Activated gamma-delta T cell treated with anti-CD3 and anti-CD28 coated beads, Interleukin-2, amount 50 U/mL, for 16 hours (primary cell): ENCODE measurements around the gene ZNF423.
A peak's percentile ranks its signal among the peaks of the same experiment; 100 is the strongest.

Source experiments
- DNase-seq: peaks from one replicate; pipeline ENCODE4 v3.0.0-alpha.2; 2020; ENCODE audit warnings: low read depth

Gene ZNF423

DNA sequence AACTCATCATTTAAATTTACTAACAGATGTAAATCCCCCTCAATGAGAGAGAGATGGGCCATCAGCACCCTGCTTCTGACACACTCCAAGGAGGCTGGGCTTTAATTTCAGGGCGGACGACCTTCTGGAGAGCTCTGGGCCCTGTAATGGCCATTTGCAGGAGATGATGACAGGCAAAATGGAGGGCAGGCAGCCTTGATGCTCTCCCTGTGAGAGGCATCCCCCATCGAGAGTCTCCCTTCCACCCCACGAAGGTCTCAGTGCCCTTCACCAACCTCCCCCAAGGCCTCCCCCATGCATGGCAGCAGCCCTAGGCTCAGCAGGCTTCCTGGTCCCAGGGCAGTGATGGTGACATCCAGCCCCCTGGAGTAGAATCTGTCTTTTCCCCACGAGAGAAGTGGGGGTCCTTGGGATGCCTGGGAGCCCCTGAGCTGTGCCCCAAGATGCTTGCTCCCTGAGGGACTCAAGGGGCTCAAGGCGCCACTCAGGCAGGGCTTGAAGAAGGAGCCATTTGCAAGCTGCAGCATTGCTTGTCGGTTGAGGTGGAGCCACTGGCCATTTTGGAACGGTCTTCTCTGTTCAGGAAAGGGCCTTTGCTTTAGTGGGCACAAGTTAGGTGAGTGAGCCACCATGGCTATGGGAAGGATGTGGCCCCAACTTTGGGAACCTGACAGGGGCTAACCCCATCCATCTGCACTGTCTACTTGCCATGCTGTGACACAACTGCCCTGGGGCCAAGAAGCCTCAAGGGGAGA, 399.7 kb downstream of the ZNF423 start:
- DNase-seq = no peak

DNA sequence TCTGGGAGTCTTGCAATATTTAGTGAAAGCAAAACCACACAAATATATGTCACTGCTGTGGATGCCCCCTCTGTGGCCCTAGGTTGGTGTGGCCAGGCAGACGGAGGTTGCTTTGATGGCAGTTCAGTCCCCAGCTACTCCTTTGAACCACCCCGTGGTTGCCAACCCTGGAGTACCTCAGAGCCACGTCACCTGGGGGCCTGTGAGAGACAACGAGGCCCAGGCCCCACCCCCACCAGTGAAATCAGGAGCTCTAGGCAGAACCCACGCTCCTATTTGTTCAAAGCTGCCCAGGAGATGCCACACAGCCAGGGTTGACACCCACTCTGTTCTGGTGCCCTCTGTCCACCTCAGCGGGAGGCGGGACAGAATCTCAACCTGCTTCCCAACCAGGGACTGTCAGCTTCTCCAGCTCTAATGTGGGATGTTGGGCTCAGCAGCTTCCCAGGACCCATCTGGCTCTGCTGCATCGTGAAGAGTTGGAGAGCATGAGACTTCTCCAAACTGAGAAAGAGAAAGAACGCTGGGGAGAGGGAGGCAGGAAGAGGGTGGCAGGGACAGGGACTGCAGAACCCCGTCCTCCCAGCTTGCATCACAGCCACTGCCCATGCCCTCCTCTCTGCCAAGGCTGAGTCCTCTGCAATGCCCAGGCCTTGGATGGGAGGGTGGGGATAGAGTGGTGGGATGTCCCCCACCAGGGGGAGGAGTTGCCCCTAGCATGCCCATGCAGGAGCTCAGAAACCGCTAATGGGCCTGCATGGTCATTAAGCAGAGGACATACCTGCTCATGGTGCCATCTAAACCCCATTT, 400.5 kb downstream of the ZNF423 start:
- no peak for DNase-seq

DNA sequence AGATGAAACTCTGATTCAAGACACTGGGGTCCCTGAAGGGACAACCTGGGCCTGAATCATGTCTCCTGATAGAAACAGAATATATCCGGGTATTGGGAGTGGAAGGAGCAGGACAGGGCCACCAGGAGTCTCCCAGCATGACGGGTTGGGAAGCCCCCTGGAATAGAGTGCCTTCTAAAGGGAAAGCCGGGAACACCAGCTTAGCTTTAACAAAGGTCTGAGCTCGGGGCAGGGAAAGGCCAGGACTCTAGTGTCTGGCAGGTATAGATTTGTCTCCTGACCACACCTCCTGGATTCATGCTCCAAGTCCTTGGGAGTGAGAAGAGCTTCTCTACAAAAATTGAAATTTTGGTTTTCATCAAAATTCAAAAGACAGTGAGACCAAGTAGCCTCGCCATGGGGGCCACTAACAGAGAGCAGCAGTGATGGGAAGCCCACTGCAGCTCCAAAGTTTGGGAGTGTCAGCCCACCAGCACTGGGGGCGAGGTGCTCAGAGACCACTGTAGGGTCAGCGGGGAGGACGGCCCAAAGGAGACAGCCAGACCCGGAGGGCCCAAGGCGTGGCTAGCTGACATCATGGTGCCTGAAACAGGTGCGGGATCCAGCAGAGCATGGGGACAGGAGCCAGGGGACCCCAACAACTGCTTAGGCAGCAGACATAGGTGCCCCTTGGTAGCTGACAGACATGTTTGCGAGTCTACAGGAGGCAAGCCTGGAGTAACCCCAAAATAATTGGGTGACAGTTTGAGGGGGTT, 401.3 kb downstream of the ZNF423 start:
- no peak for DNase-seq

DNA sequence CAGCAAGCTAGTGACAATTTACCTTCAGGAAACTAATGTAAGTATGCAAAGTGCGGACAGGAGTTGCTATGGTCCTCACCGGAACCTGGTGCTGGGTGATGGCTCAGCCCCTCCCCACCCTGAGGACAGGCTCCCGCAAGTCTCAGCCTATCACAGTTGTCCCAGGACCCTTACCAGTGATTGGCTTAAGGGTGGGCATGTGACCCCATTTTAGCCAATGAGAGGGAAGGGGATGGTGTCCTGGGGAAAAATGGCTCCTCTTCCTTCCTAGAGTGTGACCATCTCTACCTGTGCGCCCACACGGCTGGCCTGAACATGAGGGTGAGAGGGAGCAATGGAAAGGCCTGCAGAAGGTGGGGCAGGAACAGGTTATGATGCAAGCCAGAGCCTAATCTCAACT, 401.9 kb downstream of the ZNF423 start:
- DNase-seq = no peak

DNA sequence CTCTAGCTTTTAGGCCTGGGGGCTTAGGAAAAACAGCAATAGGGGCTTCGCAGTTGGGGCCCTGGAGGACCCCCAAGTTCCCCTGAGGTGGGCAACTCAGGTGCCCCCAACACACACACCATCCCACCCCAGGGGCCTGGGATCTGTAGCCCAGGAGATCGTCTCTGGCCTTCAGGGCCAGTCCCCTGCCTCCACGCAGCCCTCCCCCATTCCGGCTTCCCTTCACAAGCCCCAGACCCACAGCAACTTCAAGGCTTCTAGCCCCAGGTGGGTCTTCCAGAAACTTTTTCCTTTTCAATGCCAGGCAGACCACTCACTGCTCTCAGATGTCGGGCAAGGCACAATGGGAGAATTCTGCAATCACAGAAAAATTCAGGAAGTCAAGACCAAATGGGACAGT, 402.9 kb downstream of the ZNF423 start:
- DNase-seq = no peak

DNA sequence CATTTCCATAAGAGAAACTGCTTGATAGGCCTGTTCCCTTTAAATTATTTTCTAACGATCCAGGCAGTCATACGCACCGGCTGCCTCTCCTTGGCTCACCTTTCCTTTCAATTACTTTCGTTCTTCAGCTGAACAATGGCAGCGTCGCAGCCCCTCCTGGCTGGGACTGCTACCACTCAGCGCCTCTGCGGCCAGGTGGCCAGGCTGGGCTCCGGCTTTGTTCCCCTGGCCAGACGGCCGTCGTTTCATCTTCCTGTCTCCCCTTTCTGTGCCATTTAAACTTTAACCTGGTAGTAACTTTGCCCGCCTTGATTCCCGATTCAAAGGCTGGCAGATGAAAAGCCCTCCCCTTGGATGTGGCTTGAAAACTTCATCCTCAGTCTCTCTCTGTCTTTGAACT, 403.3 kb downstream of the ZNF423 start:
- DNase-seq = no peak

DNA sequence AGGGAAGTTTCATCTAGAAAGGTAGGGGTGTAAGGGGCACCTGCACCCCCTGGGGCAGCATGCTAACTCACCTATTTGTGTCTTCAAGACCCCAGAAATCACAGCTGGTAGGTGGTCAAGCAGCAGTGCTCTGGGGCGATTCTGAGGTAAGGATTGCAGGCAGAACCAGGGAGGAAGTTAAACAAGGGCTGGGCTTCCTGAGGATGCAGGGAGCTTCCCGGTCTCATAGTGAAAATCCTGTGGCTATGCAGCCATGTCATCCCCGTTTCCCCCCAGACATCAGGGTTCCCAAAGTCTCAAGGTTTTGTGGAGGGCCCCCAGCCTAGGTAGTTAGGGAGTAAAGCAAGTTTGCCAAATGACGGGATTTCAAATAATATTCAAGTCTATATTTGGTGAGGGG, 403.8 kb downstream of the ZNF423 start:
- DNase-seq = no peak

DNA sequence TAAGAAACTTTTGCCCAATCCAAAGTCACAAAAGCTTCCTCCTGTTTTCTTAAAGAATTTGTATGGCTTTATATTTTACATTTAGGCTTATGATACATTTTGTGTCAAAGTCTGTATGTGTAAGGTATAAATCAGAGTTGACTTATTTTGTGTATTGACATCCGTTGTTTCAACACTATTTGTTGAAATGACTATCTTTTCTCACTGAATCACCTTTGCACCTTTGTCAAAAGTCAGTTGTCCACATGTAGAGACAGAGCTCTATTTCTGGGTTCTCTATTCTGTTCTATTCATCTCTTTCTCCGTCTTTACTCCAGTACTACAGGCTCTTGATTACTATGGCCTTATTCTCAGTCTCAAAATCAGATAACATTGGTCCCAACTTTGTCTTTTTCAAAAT, 409.1 kb downstream of the ZNF423 start:
- DNase-seq = no peak

DNA sequence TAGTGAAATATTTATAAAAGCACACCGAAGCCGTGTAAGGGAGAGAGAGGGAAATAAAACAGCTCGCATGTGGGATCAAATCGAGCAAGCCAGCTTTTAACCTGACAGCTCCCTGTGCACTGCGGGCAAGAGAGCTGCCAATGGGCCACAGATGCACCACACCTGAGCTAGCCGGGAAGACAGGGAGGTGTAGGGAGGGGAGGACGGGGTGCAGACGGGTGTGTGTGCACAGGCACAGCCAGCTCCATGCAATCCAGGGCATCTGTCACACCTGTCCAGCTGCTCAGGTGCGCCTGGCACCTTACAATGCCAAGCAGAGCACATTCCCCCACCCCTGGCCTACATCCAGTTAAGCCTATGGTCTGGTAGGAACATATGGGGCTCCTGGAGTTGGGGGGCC, 412.3 kb downstream of the ZNF423 start:
- DNase-seq = no peak

DNA sequence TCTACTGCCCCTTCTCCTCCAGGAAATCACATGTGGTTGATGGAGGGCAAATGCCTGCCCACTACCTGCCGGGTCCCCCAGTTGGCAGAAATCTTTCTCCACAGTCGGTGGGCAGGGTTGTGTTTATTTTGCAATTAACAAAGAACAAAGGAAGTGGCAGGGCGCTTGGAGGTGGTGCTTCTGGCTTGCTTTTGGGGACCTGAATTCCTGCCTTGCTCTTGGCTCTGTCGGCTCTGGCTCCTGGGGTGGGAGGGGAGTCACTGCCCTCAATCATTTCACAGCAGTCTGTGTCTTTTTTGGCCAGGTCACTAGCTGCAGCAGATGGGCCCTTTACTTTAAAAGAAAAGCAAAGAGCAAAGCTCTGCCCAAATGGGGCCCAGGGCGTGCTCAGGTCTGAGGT, 413.1 kb downstream of the ZNF423 start:
- DNase-seq = no peak

DNA sequence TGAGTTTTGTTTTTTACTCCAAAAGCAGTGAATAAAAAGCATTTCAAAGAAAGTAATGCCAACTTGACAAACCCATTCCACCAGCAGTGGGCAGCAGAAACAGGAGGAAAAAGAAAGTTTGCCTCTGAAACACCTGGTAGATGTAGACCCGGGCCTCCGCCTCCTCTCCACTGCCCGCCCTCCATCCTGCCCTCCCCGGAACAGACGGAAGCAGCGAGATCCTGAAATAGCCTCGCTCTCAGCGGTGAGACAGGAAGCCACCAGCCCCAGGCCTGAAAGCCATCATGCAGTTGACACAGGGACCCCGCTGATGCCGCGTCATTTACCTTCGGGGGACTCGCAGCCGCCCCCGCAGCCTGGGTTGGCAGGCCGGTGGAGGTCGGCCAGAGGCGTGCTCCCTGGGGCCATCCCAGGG, 414.5 kb downstream of the ZNF423 start:
- DNase-seq = peak; percentile 39

DNA sequence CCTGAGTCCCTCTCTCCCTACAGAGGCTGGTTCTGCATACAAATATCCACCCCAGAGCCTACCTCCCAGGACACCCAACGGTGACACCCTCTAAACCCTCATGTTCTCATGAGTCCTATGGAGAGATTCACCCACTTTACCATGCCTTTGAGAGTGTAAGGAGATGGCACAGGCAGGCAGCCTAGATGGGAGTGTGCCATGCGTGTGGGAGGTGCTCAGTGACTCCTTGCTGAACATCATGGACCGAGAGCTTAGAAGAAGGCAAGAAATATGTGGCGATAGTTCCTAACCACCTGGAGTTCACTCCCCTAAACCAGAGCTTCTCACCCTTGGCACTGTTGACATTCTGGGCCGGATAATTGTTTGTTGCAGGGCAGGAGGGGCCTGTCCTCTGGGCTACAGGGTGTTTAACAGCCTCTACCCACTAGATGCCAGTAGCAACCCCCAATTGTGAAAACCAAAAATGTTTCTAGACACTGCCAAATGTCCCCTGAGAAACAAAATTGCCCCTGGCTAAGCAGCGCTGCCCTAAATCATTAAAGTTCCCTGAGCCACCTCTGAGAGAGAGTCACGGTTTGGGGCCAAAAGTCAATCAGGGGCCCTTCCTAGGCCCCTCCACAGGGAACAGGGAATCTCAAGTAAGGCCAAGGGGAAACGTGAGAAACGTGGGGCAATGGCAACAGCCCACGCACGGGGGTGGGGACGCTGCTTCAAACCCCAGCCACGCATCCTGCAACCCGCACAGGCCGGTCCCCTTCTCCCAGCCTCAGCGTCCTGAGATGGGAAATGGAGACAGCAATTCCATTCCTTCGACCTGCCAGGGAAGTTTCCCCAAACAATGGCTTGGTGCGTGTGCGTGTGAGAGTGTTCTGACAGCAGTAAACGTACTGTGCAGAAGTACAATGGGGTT, 415.5 kb downstream of the ZNF423 start:
- DNase-seq = no peak

DNA sequence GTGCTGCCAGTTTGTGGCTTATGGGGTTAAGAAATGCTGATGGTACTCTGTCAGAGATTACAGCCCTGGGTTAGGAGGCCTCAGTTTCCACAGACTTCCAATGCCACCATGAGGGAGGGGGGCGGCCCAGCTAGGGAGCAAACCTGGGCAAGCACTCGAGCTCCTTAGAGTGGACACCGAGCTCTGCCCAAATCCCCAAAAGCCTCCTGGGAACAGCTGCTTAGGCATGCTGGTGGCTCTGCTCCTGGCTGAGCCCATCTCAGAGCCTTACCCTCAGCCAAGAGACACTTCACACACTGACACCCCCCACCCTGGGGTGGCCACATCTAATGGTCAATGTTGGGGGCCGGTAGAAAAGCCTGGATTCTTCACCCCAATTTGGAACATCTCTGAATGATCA, 416.2 kb downstream of the ZNF423 start:
- no peak for DNase-seq

DNA sequence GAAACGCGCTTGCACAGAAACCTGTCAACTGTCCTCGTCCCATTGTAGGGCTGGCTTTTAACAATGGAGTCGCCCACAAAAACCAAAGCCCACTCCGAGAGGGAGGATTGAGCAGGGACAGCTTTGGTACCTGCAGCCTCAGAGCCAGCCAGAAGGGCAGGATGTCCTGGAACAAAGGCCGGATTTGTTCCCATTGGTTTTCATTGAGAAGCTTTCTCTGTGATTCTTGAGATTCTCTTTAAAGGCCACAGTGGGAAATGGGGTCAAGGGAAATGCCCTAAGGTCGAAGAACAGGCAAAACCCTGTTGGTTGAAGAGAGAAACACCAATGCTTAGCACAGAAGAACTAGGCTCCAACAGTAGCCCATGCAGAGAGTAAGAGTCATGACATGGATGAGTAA, 416.9 kb downstream of the ZNF423 start:
- DNase-seq = no peak
